ENCODE data around the gene CDKN2AIP. TPM values are rescaled to one million over a fixed set of nuclear protein-coding genes. Genes with fewer than 3 reads are reported as not detected.
"Not testable (repeated sequence)": the region's sequence is repeated elsewhere in the genome, so short reads cannot be mapped to it uniquely, and the experiment has no call there.

The CDKN2AIP gene
- total RNA-seq, 4 donors from 2014 or later = 19.4 to 21.8 (median 20.5) TPM

GRCh38 chr4:183449193-183449882, 4.9 kb downstream of the CDKN2AIP start:
- Histone ChIP-seq H3K4me3 (no peak overlapping the region), H3K27ac (replicated peaks in 1 of 4) (no peak overlapping the region), H3K36me3 (peaks cover 14 to 69% (median 37%) of the 10 kb centered on the region in 4 donors), H3K9me3 (no peaks in the 10 kb centered on the region), H3K4me1 (peaks cover 24 to 48% (median 47%) of the 10 kb centered on the region in 4 donors), H3K27me3 (no peaks in the 10 kb centered on the region)
- WGBS = 79% methylated on average over 5 of the region's 5 CpGs
- intact Hi-C loops (cut with DNase I) = loop anchor here (10.0 kb wide), 1 partner anchor 535 kb away; no protein-coding TSS in a partner anchor
- DNase-seq (ENCODE audit: extremely low spot score) = no peak
- TF ChIP-seq POLR2AphosphoS5 (IDR thresholded peaks at IDR 0.05) (no peak), EP300 (IDR thresholded peaks at IDR 0.05) (no peak), CTCF (IDR thresholded peaks at IDR 0.05) (no peak), POLR2A (IDR thresholded peaks at IDR 0.05; ENCODE audit: low read depth) (no peak)

- Histone ChIP-seq H3K27me3 (no peaks in the 10 kb centered on the region), H3K9me3 (no peaks in the 10 kb centered on the region), H3K27ac (replicated peaks in 1 of 4) (no peak overlapping the region), H3K4me1 (peaks cover 24 to 48% (median 47%) of the 10 kb centered on the region in 4 donors), H3K36me3 (peaks cover 14 to 69% (median 37%) of the 10 kb centered on the region in 4 donors), H3K4me3 (no peak overlapping the region)
- intact Hi-C loops (cut with DNase I) = no loop called here
- no peak for DNase-seq (ENCODE audit: extremely low spot score)
- WGBS = 96% methylated on average over 1 of the region's 1 CpG
- no peak for TF ChIP-seq POLR2A (IDR thresholded peaks at IDR 0.05; ENCODE audit: low read depth)
- no peak for TF ChIP-seq CTCF (IDR thresholded peaks at IDR 0.05)
- no peak for TF ChIP-seq EP300 (IDR thresholded peaks at IDR 0.05)
- TF ChIP-seq POLR2AphosphoS5 (IDR thresholded peaks at IDR 0.05) = no peak
These were observed 5.7 kb downstream of the CDKN2AIP start for GRCh38 chr4:183450108-183450507.

- intact Hi-C loops (cut with DNase I) = no loop called here
- peak; percentile 55 for DNase-seq (ENCODE audit: extremely low spot score)
- Histone ChIP-seq H3K36me3 (peaks cover 0 to 30% (median 15%) of the 10 kb centered on the region in 4 donors), H3K9me3 (no peaks in the 10 kb centered on the region), H3K4me1 (no peaks in the 10 kb centered on the region), H3K27me3 (no peaks in the 10 kb centered on the region), H3K4me3 (no peak overlapping the region), H3K27ac (replicated peaks in 1 of 4) (no peak overlapping the region)
- TF ChIP-seq POLR2AphosphoS5 (IDR thresholded peaks at IDR 0.05) = no peak
- no peak for TF ChIP-seq EP300 (IDR thresholded peaks at IDR 0.05)
- TF ChIP-seq POLR2A (IDR thresholded peaks at IDR 0.05; ENCODE audit: low read depth) = no peak
- TF ChIP-seq CTCF (IDR thresholded peaks at IDR 0.05) = no peak
- 89% methylated on average over 7 of the region's 7 CpGs for WGBS
These were observed 11.2 kb downstream of the CDKN2AIP start for GRCh38 chr4:183455431-183456195.

- Histone ChIP-seq H3K27me3 (no peaks in the 10 kb centered on the region), H3K36me3 (peaks cover 0 to 7% (median 1%) of the 10 kb centered on the region in 4 donors), H3K4me1 (no peaks in the 10 kb centered on the region), H3K9me3 (no peaks in the 10 kb centered on the region), H3K4me3 (no peak overlapping the region), H3K27ac (replicated peaks in 1 of 4) (no peak overlapping the region)
- TF ChIP-seq CTCF (IDR thresholded peaks at IDR 0.05) (no peak), POLR2AphosphoS5 (IDR thresholded peaks at IDR 0.05) (no peak), EP300 (IDR thresholded peaks at IDR 0.05) (no peak), POLR2A (IDR thresholded peaks at IDR 0.05; ENCODE audit: low read depth) (no peak)
- intact Hi-C loops (cut with DNase I) = no loop called here
- WGBS = 86% methylated on average over 5 of the region's 5 CpGs
- peak; percentile 29 for DNase-seq (ENCODE audit: extremely low spot score)
These were observed 13.6 kb downstream of the CDKN2AIP start for GRCh38 chr4:183458005-183458404.

GRCh38 chr4:183463903-183464619, 19.6 kb downstream of the CDKN2AIP start:
- H3K27me3 ChIP-seq; intact Hi-C loops (cut with DNase I); H3K9me3 ChIP-seq; H3K4me1 ChIP-seq; H3K36me3 ChIP-seq; H3K27ac ChIP-seq (replicated peaks in 1 of 4); H3K4me3 ChIP-seq: not testable (repeated sequence)
- WGBS = 80% methylated on average over 11 of the region's 11 CpGs
- peak; percentile 10 for DNase-seq (ENCODE audit: extremely low spot score)

GRCh38 chr4:183465879-183466278, 21.4 kb downstream of the CDKN2AIP start:
- H3K9me3 ChIP-seq; H3K36me3 ChIP-seq; H3K27me3 ChIP-seq; H3K4me1 ChIP-seq; H3K27ac ChIP-seq (replicated peaks in 1 of 4); intact Hi-C loops (cut with DNase I); H3K4me3 ChIP-seq: not testable (repeated sequence)
- DNase-seq (ENCODE audit: extremely low spot score) = peak; percentile 12
- 54% methylated on average over 5 of the region's 5 CpGs for WGBS
